Muscle layer of colon (tissue), 2 donors: Measurements from ENCODE around the gene TADA1.
"Not testable (repeated sequence)": the region's sequence is repeated elsewhere in the genome, so short reads cannot be mapped to it uniquely, and the experiment has no call there.

Experiments
- H3K27ac ChIP-seq: one replicate; pipeline ENCODE4 v1.7.0; 2013; ENCODE audit warnings: low read depth, mild to moderate bottlenecking, low read length, moderate library complexity
- H3K27me3 ChIP-seq, 2 donors: one replicate each; pipeline ENCODE4 v1.7.0; 2013; ENCODE audit warnings: low read length in 2 of 2, mild to moderate bottlenecking in 2 of 2; ENCODE audit not compliant: insufficient read depth in 2 of 2, control insufficient read depth in 1 of 2
- H3K36me3 ChIP-seq: one replicate; pipeline ENCODE4 v1.7.0; 2013; ENCODE audit warnings: mild to moderate bottlenecking, low read length; ENCODE audit not compliant: insufficient read depth
- H3K4me1 ChIP-seq: one replicate; pipeline ENCODE4 v1.7.0; 2013; ENCODE audit warnings: mild to moderate bottlenecking, low read length; ENCODE audit not compliant: insufficient read depth
- H3K4me3 ChIP-seq, 2 donors: one replicate each; pipeline ENCODE4 v1.7.0; 2013; ENCODE audit warnings: low read length in 2 of 2, low read depth in 1 of 2, mild to moderate bottlenecking in 1 of 2, moderate library complexity in 1 of 2
- H3K9ac ChIP-seq: one replicate; pipeline ENCODE4 v1.7.0; 2013; ENCODE audit warnings: low read length
- H3K9me3 ChIP-seq: one replicate; pipeline ENCODE4 v1.7.0; 2013; ENCODE audit warnings: mild to moderate bottlenecking, low read length
- donor health status: abdominal sarcoma.
- donor health status: Adenocarcinoma of cecum.

TADA1 gene

GRCh38 chr1:166840309-166841274 lies 35.5 kb downstream of the TADA1 start:
- no peaks in the 10 kb centered on the region for H3K27me3 ChIP-seq

GRCh38 chr1:166839600-166840308 lies 36.3 kb downstream of the TADA1 start:
- H3K4me3 ChIP-seq = peak overlapping the region; percentile 39 to 72
- H3K9me3 ChIP-seq = no peaks in the 10 kb centered on the region
- H3K4me1 ChIP-seq = peaks cover 57% of the 10 kb centered on the region

More at GRCh38 chr1:166840309-166841274, 35.5 kb downstream of the TADA1 start:
- Histone ChIP-seq H3K27ac (peak overlapping the region; percentile 77), H3K36me3 (peaks cover 46% of the 10 kb centered on the region), H3K4me3 (peak overlapping the region; percentile 39 to 72), H3K4me1 (peaks cover 62% of the 10 kb centered on the region), H3K9ac (peak overlapping the region; percentile 51), H3K9me3 (no peaks in the 10 kb centered on the region)

GRCh38 chr1:166838766-166839599 lies 37.1 kb downstream of the TADA1 start, which contains the start of gene POGK:
TSS of gene POGK (plus strand) at chr1:166839475. CDS start at chr1:166840957, 1,482 bp downstream.
- H3K9ac ChIP-seq = peak within 1 kb of the TSS; percentile 67
- peaks cover 49% of the 10 kb centered on the region for H3K4me1 ChIP-seq
- H3K4me3 ChIP-seq = peak within 1 kb of the TSS; percentile 79 to 94
- no peaks in the 10 kb centered on the region for H3K27me3 ChIP-seq
- H3K36me3 ChIP-seq = peaks cover 33% of the 10 kb centered on the region
- peak within 1 kb of the TSS; percentile 93 for H3K27ac ChIP-seq
- no peaks in the 10 kb centered on the region for H3K9me3 ChIP-seq

More at GRCh38 chr1:166839600-166840308, 36.3 kb downstream of the TADA1 start:
- peak overlapping the region; percentile 51 for H3K9ac ChIP-seq
- peak overlapping the region; percentile 93 for H3K27ac ChIP-seq
- H3K36me3 ChIP-seq = peaks cover 38% of the 10 kb centered on the region
- no peaks in the 10 kb centered on the region for H3K27me3 ChIP-seq

- H3K9ac ChIP-seq = no peak overlapping the region
- no peak overlapping the region for H3K27ac ChIP-seq
- no peak overlapping the region for H3K4me3 ChIP-seq
- H3K4me1 ChIP-seq = peaks cover 29% of the 10 kb centered on the region
- H3K27me3 ChIP-seq = no peaks in the 10 kb centered on the region
- H3K36me3 ChIP-seq = peaks cover 12% of the 10 kb centered on the region
- no peaks in the 10 kb centered on the region for H3K9me3 ChIP-seq
Measured at GRCh38 chr1:166836733-166837132, 39.3 kb downstream of the TADA1 start.

GRCh38 chr1:166829762-166830161 lies 46.3 kb downstream of the TADA1 start:
- H3K4me3 ChIP-seq, H3K9ac ChIP-seq, H3K27me3 ChIP-seq, H3K36me3 ChIP-seq, H3K4me1 ChIP-seq, H3K9me3 ChIP-seq, H3K27ac ChIP-seq: not testable (repeated sequence)

- H3K4me1 ChIP-seq = no peaks in the 10 kb centered on the region
- no peaks in the 10 kb centered on the region for H3K36me3 ChIP-seq
- H3K9ac ChIP-seq = no peak overlapping the region
- no peak overlapping the region for H3K4me3 ChIP-seq
- H3K27ac ChIP-seq = no peak overlapping the region
- H3K9me3 ChIP-seq = no peaks in the 10 kb centered on the region
- no peaks in the 10 kb centered on the region for H3K27me3 ChIP-seq
Measured at GRCh38 chr1:166827426-166827825, 48.6 kb downstream of the TADA1 start.

- Histone ChIP-seq H3K4me3 (no peak overlapping the region), H3K36me3 (no peaks in the 10 kb centered on the region), H3K27me3 (no peaks in the 10 kb centered on the region), H3K27ac (no peak overlapping the region), H3K9ac (no peak overlapping the region), H3K9me3 (no peaks in the 10 kb centered on the region), H3K4me1 (no peaks in the 10 kb centered on the region)
Measured at GRCh38 chr1:166822385-166822784, 53.7 kb downstream of the TADA1 start.

- H3K27me3 ChIP-seq = no peaks in the 10 kb centered on the region
- no peak overlapping the region for H3K9ac ChIP-seq
- H3K36me3 ChIP-seq = no peaks in the 10 kb centered on the region
- no peaks in the 10 kb centered on the region for H3K9me3 ChIP-seq
- H3K4me1 ChIP-seq = no peaks in the 10 kb centered on the region
- no peak overlapping the region for H3K27ac ChIP-seq
- no peak overlapping the region for H3K4me3 ChIP-seq
Measured at GRCh38 chr1:166819974-166820373, 56.1 kb downstream of the TADA1 start.

GRCh38 chr1:166814611-166815010 lies 61.5 kb downstream of the TADA1 start:
- Histone ChIP-seq H3K4me1 (no peaks in the 10 kb centered on the region), H3K27me3 (no peaks in the 10 kb centered on the region), H3K36me3 (no peaks in the 10 kb centered on the region), H3K27ac (no peak overlapping the region), H3K4me3 (no peak overlapping the region), H3K9me3 (no peaks in the 10 kb centered on the region), H3K9ac (no peak overlapping the region)

- H3K36me3 ChIP-seq = no peaks in the 10 kb centered on the region
- H3K27ac ChIP-seq = no peak overlapping the region
- no peak overlapping the region for H3K4me3 ChIP-seq
- H3K9ac ChIP-seq = no peak overlapping the region
- H3K27me3 ChIP-seq = no peaks in the 10 kb centered on the region
- H3K4me1 ChIP-seq = no peaks in the 10 kb centered on the region
- H3K9me3 ChIP-seq = no peaks in the 10 kb centered on the region
Measured at GRCh38 chr1:166813508-166814223, 62.4 kb downstream of the TADA1 start.
